ENCODE results near the gene LUZP1.

LUZP1 gene

DNA sequence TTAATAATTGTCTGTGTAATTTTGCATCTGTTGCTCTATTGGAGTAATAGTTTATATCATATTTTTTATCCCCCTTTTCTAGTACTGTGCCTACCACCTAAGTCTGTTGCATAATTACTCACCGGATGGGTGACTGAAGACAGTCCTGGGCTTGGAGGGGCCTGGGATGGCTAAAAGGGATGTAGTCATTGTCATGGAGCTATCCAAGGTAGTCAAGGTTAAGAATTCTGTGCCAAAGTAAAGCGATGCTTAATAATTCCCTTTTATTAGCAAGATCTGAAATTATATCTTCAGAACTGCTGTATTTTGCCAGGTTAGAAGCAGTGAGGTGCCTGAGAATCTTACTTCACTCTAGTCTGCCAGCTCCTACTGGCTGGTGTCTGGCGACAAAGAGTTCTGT, 87.8 kb downstream of the LUZP1 start:
- no peak for DNase-seq

GRCh38 chr1:23079025-23079424, 89.6 kb downstream of the LUZP1 start:
- no peak for DNase-seq

DNA sequence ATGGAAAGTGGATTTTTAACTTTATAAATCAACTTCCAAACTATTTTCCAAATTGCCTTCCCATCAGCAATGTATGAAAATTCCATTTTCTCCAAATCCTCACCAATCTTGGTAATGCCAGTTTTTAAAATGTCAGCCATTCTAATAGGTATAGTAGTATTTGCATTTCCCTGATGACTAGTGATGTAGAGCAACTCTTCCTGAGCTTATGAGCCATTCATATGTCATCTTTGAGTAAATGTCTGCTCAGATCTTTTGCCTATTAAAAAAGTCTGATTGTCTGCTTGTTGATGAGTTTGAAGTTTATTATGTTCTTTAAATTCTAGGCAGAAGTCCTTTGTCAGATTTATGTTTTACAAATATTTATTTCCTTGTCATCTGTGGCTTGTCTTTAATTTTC, 94.6 kb downstream of the LUZP1 start:
- no peak for DNase-seq

- no peak for DNase-seq
Measured at GRCh38 chr1:23069675-23070074, 99.0 kb downstream of the LUZP1 start.

GRCh38 chr1:23069149-23069548, 99.5 kb downstream of the LUZP1 start:
- no peak for DNase-seq

DNA sequence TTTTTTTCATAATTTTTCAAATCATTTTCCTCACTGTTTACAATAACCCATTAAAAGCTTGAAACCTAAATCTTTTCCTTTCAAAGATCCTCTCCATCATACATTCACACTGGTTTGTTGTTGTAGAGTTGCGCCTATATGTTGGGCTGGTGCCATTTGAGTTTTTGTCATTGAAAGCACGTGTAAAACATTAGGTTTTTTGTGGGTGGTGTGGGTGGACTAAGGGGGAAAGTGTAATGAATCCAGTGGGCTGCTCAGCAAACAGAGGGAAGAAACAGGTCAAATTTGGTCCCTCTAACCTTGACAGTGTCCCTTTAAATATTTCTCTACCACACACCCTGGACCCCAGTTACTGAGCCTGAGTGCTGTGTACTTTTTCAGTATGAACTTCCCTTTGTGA, 102.6 kb downstream of the LUZP1 start:
- no peak for DNase-seq

- DNase-seq, result no peak
Measured at GRCh38 chr1:23065385-23065784, 103.3 kb downstream of the LUZP1 start.

DNA sequence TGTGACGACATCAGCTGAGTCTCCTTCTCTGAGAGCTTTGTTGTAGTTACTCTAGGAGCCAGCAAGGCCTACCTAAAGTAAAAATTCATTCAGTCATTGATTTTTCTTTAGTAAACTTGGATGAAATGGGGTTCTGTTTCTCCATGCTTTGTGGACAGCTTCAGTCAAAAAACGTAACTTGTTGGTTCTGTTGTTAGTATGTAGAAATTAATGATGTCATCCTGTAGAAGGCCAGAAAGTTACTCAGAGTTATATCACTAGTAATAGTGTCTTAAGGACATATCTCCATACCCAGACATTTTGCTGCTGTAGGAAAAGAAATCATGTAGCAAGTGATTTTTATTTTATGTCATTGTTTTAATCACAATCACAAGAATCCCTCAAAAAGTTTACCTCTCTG, 106.4 kb downstream of the LUZP1 start:
- no peak for DNase-seq

DNA sequence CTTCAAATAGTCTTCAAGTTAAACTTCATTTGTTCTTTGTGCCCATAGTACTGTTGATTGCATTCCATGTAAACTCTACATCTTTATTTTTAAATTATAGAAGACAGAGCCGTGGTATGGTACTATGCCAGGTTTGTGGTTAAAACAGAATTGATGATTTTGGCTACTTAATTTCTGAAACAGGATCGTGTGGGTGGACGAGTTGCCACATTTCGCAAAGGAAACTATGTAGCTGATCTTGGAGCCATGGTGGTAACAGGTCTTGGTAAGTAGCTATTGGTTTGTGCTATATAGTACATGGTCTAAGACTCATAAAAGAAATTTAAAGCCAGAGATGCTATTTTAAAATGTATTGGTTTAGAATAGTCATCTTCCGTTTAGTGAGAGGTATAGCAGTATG, 111.4 kb downstream of the LUZP1 start:
- no peak for DNase-seq

DNA sequence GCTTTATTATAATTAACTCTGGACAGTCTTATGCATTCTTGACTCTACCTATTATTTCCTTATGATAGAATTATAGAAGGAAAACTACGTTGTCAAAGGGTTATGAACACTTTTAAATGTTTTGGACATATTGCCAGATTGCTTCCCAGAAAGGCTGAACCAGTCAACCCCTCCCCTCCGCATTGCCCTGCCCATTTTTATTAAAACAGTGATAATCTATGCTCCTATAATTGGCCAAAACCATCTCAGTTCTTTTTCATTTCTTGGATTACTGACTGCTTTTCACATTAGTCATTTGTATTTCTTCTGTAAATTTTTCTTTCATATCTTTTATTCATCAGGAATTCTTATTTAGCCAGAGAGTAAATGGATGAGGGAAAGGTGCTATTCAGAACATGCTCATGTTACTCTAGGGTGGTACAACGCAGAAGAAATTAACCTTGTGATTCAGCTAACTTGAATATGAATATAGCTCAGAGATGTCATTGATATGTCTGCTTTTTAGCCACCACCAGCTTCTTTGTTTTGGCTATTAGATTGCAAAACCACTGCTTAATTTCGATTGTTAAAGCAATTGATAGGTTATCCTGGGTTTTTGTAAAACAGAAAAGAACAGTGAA, 117.3 kb downstream of the LUZP1 start:
- no peak for DNase-seq

- DNase-seq, result no peak
Measured at GRCh38 chr1:23050201-23050600, 118.5 kb downstream of the LUZP1 start.

- no peak for DNase-seq
Measured at GRCh38 chr1:23044035-23044434, 124.6 kb downstream of the LUZP1 start.

DNA sequence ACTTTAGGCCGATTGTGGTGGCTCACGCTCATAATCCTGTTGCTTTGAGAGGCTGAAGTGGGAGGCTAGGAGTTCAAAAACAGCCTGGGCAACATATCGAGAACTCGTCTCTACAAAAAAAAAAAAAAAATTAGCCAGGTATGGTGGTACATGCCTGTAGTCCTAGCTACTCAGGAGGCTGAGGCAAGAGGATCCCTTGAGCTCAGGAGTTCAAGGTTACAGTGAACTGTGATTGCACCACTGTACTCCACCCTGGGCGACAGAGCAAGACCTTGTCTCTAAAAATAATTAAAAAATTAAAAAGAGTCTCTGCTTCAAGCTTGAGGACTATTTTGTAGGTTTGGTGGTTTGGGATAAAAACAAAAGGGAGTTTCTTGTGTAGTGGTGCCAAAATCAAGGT, 128.1 kb downstream of the LUZP1 start:
- DNase-seq, result no peak

- no peak for DNase-seq
Measured at GRCh38 chr1:23039308-23039826, 129.3 kb downstream of the LUZP1 start.

DNA sequence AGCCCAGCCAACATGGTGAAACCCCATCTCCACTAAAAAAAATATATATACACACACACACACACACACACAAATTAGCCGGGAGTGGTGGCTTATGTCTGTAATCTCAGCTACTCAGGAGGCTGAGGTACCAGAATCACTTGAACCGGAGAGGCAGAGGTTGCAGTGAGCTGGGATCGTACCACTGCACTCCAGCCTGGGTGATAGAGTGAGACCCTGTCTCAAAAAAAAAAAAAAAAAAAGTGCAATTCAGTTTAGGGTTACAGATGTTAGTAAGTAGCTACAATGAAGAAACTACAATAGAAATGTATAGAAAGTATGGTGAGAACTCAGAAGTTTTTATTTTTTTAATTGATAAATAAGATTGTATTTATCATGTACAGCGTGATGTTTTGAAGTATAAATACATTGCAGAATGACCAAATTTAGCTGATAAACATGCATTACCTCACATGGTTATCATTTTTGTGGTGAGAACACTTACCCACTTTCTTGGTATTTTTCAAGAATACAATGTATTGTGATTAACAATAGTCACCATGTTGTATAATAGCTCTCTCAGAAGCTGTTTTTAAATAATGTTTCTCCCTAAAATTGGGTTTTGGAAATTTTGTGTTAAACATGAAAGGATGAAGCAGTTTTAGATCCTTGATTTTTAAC, 131.4 kb downstream of the LUZP1 start:
- DNase-seq, result no peak

- no peak for DNase-seq
Measured at GRCh38 chr1:23035823-23036452, 132.7 kb downstream of the LUZP1 start.

All from activated CD4-positive, alpha-beta T cell treated with anti-CD3 and anti-CD28 coated beads, Interleukin-2, amount 50 U/mL, for 48 hours (primary cell).